SK-N-SH treated with all-trans-retinoic acid at 6 μM for 48 hours (cell line): ENCODE data around the gene AQP12A.

Source experiments
- ARNTL ChIP-seq: fragments of 450-650 bp; formaldehyde crosslinking; IDR thresholded peaks from 2 replicates; pipeline ENCODE4 v1.5.0; 2020; ENCODE audit warnings: low read depth, mild to moderate bottlenecking, moderate library complexity, borderline replicate concordance
- CREB5 ChIP-seq: fragments of 250-450 bp; sonication (Bioruptor Pico); IDR thresholded peaks from 2 replicates; pipeline ENCODE4 v1.5.1; 2020; ENCODE audit warnings: low read depth, mild to moderate bottlenecking, moderate library complexity
- CSDC2 ChIP-seq: fragments of 250-450 bp; sonication (Bioruptor Pico); IDR thresholded peaks from 2 replicates; pipeline ENCODE4 v1.5.0; 2020; ENCODE audit warnings: mild to moderate bottlenecking, moderate library complexity
- PATZ1 ChIP-seq: fragments of 250-450 bp; sonication (Bioruptor Pico); IDR thresholded peaks from 2 replicates; pipeline ENCODE4 v1.8.0; 2020; ENCODE audit warnings: mild to moderate bottlenecking, moderate library complexity, borderline replicate concordance
- ZC3H10 ChIP-seq: fragments of 250-450 bp; sonication (Bioruptor Pico); IDR thresholded peaks from 2 replicates; pipeline ENCODE4 v1.5.1; 2021; ENCODE audit warnings: mild to moderate bottlenecking, moderate library complexity
- ZFP3 ChIP-seq: fragments of 250-450 bp; sonication (Bioruptor Pico); IDR thresholded peaks from 2 replicates; pipeline ENCODE4 v1.5.0; 2020; ENCODE audit warnings: mild to moderate bottlenecking, moderate library complexity

DNA sequence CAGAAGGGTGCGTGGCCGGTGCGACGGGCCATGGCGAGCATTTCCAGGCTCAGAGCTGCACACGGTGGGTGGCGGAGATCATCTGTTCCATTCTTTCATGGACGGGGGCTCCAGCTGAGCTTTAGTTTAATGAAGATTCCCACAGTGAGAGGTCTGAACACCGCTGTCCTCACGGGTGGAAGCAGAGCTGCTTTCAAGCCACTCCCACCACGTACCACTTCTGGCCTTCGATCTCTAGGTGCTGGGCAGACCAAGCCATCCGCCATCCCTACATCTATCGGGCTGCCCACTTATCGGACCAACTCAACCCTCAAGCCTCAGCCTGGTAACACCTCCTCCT is 47.9 kb upstream of the AQP12A start:
- no peak for TF ChIP-seq PATZ1 (CRISPR knock-in tag)
- no peak for TF ChIP-seq ZC3H10 (CRISPR knock-in tag)
- no peak for TF ChIP-seq CREB5 (CRISPR knock-in tag)
- no peak for TF ChIP-seq CSDC2
- TF ChIP-seq ZFP3 (CRISPR knock-in tag), result no peak
- TF ChIP-seq ARNTL (CRISPR knock-in tag), result no peak
